22Rv1 (cell line): ENCODE measurements around the gene PXYLP1.

ENCODE experiments used
- ZFX ChIP-seq: fragments of 450-650 bp; IDR thresholded peaks from 2 replicates; pipeline ENCODE4 v1.6.1; 2017; ENCODE audit warnings: antibody characterized with exemption, borderline replicate concordance
- TF ChIP-seq, protein P1 (sequence below): fragments of 450-650 bp; IDR thresholded peaks from 2 replicates; pipeline ENCODE4 v1.5.1; 2017; ENCODE audit warnings: mild to moderate bottlenecking

DNA sequence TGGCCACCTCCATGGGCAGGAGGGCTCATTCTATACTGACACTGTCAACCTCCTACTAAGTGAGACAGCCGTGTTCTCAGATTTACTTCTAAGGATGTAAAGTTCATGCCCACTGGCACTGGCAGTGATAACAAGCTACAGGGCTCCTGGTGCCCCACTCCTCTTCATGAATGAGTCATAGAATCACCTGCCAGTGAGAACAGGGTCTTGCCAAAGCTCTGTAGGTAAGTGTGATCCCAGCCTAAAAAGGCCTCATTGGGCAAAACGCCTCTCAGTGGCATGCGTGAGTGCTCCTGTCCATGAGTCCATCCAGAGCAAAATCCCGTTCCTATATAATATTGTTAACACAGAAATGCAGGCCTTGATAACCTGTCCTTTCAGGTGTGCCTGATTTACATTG is 17.4 kb downstream of the PXYLP1 start:
- TF ChIP-seq, protein P1, sequence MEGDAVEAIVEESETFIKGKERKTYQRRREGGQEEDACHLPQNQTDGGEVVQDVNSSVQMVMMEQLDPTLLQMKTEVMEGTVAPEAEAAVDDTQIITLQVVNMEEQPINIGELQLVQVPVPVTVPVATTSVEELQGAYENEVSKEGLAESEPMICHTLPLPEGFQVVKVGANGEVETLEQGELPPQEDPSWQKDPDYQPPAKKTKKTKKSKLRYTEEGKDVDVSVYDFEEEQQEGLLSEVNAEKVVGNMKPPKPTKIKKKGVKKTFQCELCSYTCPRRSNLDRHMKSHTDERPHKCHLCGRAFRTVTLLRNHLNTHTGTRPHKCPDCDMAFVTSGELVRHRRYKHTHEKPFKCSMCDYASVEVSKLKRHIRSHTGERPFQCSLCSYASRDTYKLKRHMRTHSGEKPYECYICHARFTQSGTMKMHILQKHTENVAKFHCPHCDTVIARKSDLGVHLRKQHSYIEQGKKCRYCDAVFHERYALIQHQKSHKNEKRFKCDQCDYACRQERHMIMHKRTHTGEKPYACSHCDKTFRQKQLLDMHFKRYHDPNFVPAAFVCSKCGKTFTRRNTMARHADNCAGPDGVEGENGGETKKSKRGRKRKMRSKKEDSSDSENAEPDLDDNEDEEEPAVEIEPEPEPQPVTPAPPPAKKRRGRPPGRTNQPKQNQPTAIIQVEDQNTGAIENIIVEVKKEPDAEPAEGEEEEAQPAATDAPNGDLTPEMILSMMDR, result no peak
- no peak for TF ChIP-seq ZFX
